Upper lobe of left lung (tissue), 6 donors: ENCODE measurements around the gene OSBPL2. TPM values are rescaled to one million over a fixed set of nuclear protein-coding genes. Genes with fewer than 3 reads are reported as not detected.

Experiments
- ATAC-seq, 2 donors: fragments of 200-7000 bp; cut with Tn5 transposase; one replicate each; pipeline ENCODE4 v1.9.1; 2022; ENCODE audit warnings: mild to moderate bottlenecking in 2 of 2, moderate library complexity in 2 of 2; ENCODE audit not compliant: low FRiP score in 2 of 2
- DNase-seq, 2 donors: peaks; one replicate each; pipeline ENCODE4 v3.0.0-alpha.2; 2019 to 2020
- H3K27ac ChIP-seq, 4 donors: fragments of 200-600 bp; sonication (generic); one replicate each; pipeline ENCODE4 v1.5.1; 2016 to 2019
- H3K27me3 ChIP-seq, 4 donors: fragments of 200-600 bp; sonication (generic); one replicate each; pipeline ENCODE4 v1.5.1; 2017 to 2019
- H3K36me3 ChIP-seq, 4 donors: fragments of 200-600 bp; sonication (generic); one replicate each; pipeline ENCODE4 v1.5.1; 2016 to 2019
- H3K4me1 ChIP-seq, 4 donors: fragments of 200-600 bp; sonication (generic); one replicate each; pipeline ENCODE4 v1.5.1; 2018 to 2019
- H3K4me3 ChIP-seq, 4 donors: fragments of 200-600 bp; sonication (generic); one replicate each; pipeline ENCODE4 v1.5.1; 2017 to 2019; ENCODE audit warnings: mild to moderate bottlenecking in 2 of 4, moderate library complexity in 1 of 4
- H3K9me3 ChIP-seq, 4 donors: fragments of 200-600 bp; sonication (generic); one replicate each; pipeline ENCODE4 v1.5.1; 2018 to 2019
- CTCF ChIP-seq, 6 experiments: fragments of 450-650 bp in 4 of 6; fragments of 200-600 bp in 2 of 6; sonication (generic) in 2 of 6; IDR thresholded peaks; one replicate each; pipeline ENCODE4 v1.5.1; 2016 to 2019; ENCODE audit warnings: antibody characterized with exemption in 6 of 6
- EP300 ChIP-seq, 4 donors: sonication (generic); formaldehyde crosslinking; IDR thresholded peaks; one replicate each; pipeline ENCODE4 v1.5.1; 2017; ENCODE audit warnings: antibody characterized with exemption in 4 of 4, control low read depth in 2 of 4
- POLR2A ChIP-seq, 4 donors: fragments of 450-650 bp; IDR thresholded peaks; one replicate each; pipeline ENCODE4 v1.5.1; 2016 to 2017; ENCODE audit warnings: antibody characterized with exemption in 4 of 4, mild to moderate bottlenecking in 2 of 4
- POLR2AphosphoS5 ChIP-seq, 2 donors: sonication (generic); formaldehyde crosslinking; IDR thresholded peaks; one replicate each; pipeline ENCODE4 v1.5.1; 2017; ENCODE audit warnings: antibody characterized with exemption in 2 of 2
- WGBS, 2 donors: methylation state at CpG; one replicate each; pipeline ENCODE4 v1.1.5; 2017 to 2018; 5-methylcytosine and 5-hydroxymethylcytosine counted together
- total RNA-seq, 6 donors: library from RNA; depleted of rRNA in 4 of 6; stranded (reverse); fragments of >200 nt in 4 of 6; gene quantifications; one replicate each; pipeline versions ENCODE4 v1.1.0 to v1.2.1, GENCODE V29; 2016 to 2021
- donor health status: DM: no; HTN: no; CAD: no; lungs with moderate emphysema.
- donor health status: DM: no; HTN: yes; CAD: no; lungs with severe emphysema.

The OSBPL2 gene
- total RNA-seq, 6 donors from 2014 or later, result 35.7 to 65.0 (median 48.0) TPM

GRCh38 chr20:62193079-62194025 lies 45.0 kb upstream of the OSBPL2 start:
- H3K4me1 ChIP-seq, result no peaks in the 10 kb centered on the region
- WGBS, 2 donors, result 94 to 95% methylated on average over 21 to 29 of the region's 29 CpGs
- H3K27ac ChIP-seq, result no peak overlapping the region
- no peaks in the 10 kb centered on the region for H3K9me3 ChIP-seq
- H3K4me3 ChIP-seq, result no peak overlapping the region
- H3K36me3 ChIP-seq, result peaks cover 3 to 73% (median 32%) of the 10 kb centered on the region in 4 donors
- TF ChIP-seq POLR2AphosphoS5 (IDR thresholded peaks at IDR 0.05), result no peak
- no peak for TF ChIP-seq CTCF (IDR thresholded peaks at IDR 0.05)
- TF ChIP-seq POLR2A (IDR thresholded peaks at IDR 0.05), result no peak
- no peak for TF ChIP-seq EP300 (IDR thresholded peaks at IDR 0.05)
- H3K27me3 ChIP-seq, result no peaks in the 10 kb centered on the region
- ATAC-seq (no peak), DNase-seq (no peak)

GRCh38 chr20:62195075-62195405 lies 43.3 kb upstream of the OSBPL2 start:
- H3K9me3 ChIP-seq, result no peaks in the 10 kb centered on the region
- no peaks in the 10 kb centered on the region for H3K4me1 ChIP-seq
- ATAC-seq, result no peak
- H3K4me3 ChIP-seq, result no peak overlapping the region
- WGBS, 2 donors, result 75 to 90% methylated on average over 8 of the region's 8 CpGs
- H3K27me3 ChIP-seq, result no peaks in the 10 kb centered on the region
- DNase-seq, result no peak
- TF ChIP-seq CTCF (IDR thresholded peaks at IDR 0.05) (no peak), EP300 (IDR thresholded peaks at IDR 0.05) (no peak), POLR2AphosphoS5 (IDR thresholded peaks at IDR 0.05) (no peak), POLR2A (IDR thresholded peaks at IDR 0.05) (no peak)
- H3K36me3 ChIP-seq, result peaks cover 12 to 80% (median 43%) of the 10 kb centered on the region in 4 donors
- H3K27ac ChIP-seq, result no peak overlapping the region

- ATAC-seq (no peak), DNase-seq (peak in 1 of 2 donors; percentile 46)
- 95 to 97% methylated on average over 10 of the region's 10 CpGs for WGBS, 2 donors
- H3K27me3 ChIP-seq, result no peaks in the 10 kb centered on the region
- no peak overlapping the region for H3K27ac ChIP-seq
- peaks cover 16 to 81% (median 48%) of the 10 kb centered on the region in 4 donors for H3K36me3 ChIP-seq
- TF ChIP-seq EP300 (IDR thresholded peaks at IDR 0.05), result no peak
- TF ChIP-seq POLR2A (IDR thresholded peaks at IDR 0.05), result no peak
- no peaks in the 10 kb centered on the region for H3K9me3 ChIP-seq
- H3K4me3 ChIP-seq, result no peak overlapping the region
- no peaks in the 10 kb centered on the region for H3K4me1 ChIP-seq
These were observed 42.6 kb upstream of the OSBPL2 start for GRCh38 chr20:62195736-62196135.

GRCh38 chr20:62196286-62196685 lies 42.0 kb upstream of the OSBPL2 start:
- Histone ChIP-seq H3K27ac (no peak overlapping the region), H3K4me3 (no peak overlapping the region), H3K27me3 (no peaks in the 10 kb centered on the region), H3K4me1 (no peaks in the 10 kb centered on the region), H3K36me3 (peaks cover 22 to 82% (median 51%) of the 10 kb centered on the region in 4 donors), H3K9me3 (no peaks in the 10 kb centered on the region)
- TF ChIP-seq EP300 (IDR thresholded peaks at IDR 0.05) (no peak), POLR2AphosphoS5 (IDR thresholded peaks at IDR 0.05) (no peak), POLR2A (IDR thresholded peaks at IDR 0.05) (no peak), CTCF (IDR thresholded peaks at IDR 0.05) (no peak)
- ATAC-seq (no peak), DNase-seq (no peak)
- WGBS, 2 donors, result 96 to 97% methylated on average over 10 of the region's 10 CpGs

GRCh38 chr20:62197311-62197710 lies 41.0 kb upstream of the OSBPL2 start:
- Histone ChIP-seq H3K4me3 (no peak overlapping the region), H3K27ac (no peak overlapping the region), H3K27me3 (no peaks in the 10 kb centered on the region), H3K4me1 (no peaks in the 10 kb centered on the region), H3K36me3 (peaks cover 27 to 86% (median 56%) of the 10 kb centered on the region in 4 donors), H3K9me3 (no peaks in the 10 kb centered on the region)
- no peak for TF ChIP-seq EP300 (IDR thresholded peaks at IDR 0.05)
- no peak for TF ChIP-seq POLR2AphosphoS5 (IDR thresholded peaks at IDR 0.05)
- no peak for TF ChIP-seq POLR2A (IDR thresholded peaks at IDR 0.05)
- TF ChIP-seq CTCF (IDR thresholded peaks at IDR 0.05), result no peak
- DNase-seq, result no peak
- WGBS, 2 donors, result 82 to 92% methylated on average over 9 of the region's 9 CpGs
- no peak for ATAC-seq
